Activated T-cell treated with anti-CD3 and anti-CD28 coated beads, Interleukin-2, amount 50 U/mL, for 1 hour (primary cell): ENCODE results near the gene TIMM10.

ENCODE experiments used
- DNase-seq: peaks from one replicate; pipeline ENCODE4 v3.0.0-alpha.2; 2020

TIMM10 gene

GRCh38 chr11:57501953-57502352, 28.6 kb downstream of the TIMM10 start:
- DNase-seq, result no peak

DNA sequence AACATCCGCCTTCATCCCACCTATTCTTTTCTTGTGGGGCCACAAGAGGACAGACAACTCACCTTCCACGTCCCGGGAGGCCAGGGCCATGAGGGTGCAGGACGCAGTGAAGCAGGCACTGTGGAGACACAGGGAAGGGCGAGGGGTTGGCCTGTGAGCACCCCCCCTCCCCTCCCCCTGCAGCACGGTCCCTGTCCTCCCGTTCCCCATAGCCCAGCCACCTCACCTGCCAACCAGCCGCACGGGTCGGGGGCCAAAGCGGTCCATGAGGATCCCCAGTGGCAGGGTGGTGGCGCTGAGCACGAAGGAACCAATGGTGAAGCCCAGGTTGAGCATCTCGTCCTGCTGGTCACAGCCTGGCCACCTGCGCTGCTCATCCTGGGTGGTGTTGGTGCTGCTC, 29.6 kb downstream of the TIMM10 start:
- no peak for DNase-seq

DNA sequence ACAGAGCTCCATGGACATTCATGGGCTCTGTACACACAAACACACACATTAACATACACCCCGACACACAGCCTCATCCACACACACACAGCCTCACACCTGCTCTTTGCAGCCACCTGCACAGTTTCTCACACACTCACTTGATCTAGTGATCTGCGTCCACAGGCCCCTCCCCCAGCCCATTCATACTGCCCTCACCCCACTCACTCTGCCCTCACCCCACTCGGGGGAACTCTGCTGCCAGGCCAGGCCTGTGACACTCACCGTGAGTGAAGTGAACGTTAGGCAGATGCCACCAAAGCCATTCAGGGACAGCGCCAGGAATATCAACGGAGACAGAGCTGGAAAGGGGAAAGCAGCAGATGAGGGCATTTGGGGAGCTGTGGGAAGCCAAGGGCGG, 30.0 kb downstream of the TIMM10 start:
- DNase-seq, result no peak

- no peak for DNase-seq
Observed at GRCh38 chr11:57499983-57500461, 30.5 kb downstream of the TIMM10 start.

DNA sequence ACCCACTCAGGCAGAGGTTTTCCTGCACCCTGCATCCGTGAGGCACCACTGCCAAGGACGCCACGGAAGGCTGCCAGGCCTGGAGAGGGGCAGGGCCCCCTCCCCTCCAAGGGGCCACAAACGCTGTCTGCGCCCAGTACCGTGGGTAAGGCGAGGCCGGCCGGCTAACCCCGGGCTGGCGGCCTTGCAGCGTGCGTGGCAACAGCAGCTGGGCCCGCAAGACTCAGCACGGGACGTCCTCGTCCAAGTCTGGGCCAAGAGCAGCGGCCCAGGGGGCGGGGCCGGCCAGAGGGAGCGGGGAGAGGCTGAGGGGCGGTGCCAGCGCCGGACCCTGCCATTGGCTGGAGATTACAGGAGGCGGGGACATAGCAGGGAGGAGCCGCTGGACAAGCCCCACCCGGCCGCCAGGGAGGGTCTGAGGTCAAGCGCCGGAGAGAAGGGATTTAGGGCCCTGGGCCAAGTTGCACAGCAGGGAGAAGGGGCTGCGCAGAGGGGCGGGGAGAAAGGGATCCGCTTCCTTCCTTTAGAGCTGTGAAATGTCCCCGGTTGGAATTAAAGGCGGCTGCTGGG, 31.1 kb downstream of the TIMM10 start:
- DNase-seq, result no peak

DNA sequence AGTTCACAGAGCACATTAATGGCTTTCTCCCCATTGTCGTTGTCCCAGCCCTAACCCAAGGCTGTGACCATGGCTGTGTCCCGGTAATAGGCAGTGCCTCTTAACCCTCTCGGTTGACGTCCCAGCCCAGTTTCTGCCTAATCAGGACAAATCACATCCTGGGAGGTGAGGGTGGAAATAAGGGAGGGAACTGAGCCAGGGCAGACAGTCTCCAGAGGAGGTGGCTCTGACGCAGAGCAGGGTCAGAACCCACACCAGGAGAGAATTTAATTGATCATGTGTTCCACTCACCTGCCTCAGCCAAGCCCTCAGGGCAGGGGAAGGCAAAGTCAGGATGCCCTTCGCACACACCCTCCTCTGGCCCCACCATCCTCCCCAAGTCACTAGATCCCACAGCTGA, 32.0 kb downstream of the TIMM10 start:
- no peak for DNase-seq

DNA sequence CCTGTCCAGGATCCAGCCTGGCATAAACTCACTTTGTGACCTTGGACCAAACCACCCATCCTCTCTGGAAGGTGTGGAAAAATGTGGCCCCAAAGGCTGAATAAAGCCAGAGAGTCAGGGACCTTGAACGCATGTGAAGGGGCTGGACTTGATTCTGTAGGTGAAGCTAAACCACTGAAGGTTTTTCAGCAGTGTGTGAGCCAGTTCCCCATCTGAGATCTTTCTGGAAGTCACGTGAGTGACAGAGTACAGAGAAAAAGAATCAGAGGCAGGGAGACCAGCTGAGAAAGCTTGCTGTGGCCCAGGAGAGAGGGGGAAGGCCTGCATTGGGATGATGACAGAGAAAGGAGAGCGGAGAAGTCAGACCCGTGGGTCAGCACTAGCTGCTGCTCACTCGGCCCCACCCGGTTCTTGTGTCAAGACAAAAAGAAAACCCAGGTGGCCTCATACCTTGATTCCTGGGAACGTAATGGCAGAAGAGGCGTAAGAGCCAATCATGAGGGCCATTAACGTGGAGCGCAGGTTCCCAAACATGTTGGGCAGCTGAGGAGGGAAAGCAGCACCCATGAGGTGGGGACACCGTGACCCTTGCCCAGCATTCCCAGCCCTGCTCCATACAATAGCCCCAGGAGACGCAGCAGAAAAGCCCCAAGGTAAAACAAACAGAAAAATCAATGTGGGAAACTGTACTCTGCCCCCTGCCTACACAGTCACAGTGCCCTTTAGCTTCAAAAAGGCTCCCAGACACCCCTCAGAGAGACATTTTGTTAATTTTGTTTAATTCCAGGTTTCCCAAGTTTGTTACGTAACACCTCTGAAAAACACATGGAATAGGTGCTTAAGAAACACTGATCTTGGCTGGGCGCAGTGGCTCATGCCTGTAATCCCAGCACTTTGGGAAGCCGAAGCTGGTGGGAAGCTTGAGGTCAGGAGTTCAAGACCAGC, 33.0 kb downstream of the TIMM10 start:
- no peak for DNase-seq

DNA sequence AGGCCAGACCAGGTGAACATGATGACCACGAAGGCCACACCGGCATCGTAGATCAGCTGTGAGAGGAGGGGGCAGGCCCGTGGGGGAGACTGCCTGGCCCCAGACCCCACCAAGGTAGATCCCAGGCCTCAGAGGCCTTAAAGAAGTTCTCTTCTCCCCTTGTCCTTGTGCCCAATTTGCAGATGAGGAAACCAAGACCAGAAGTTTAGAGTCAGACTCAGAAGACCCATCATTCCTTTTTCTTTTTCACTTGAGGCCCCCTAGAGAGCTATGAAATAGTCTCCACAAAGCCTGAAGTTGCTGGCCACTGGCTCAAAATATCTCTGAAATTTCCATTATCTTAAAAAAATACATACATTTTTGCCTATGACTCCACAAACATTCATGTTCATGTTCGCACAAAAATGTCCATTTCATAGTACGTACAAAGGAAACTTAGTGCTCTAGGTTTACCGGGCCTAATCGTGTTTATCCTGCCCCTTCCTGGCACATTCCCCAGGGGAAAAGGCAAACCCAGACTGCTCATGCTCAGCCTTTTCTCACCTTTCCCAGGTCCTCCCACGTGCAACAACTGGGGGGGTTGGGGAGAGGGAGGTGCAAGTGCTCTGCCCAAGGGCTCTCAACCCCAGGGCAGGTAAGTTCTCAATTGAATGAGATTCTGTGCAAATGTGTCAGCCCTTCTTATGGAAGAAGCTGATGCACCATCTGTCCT, 34.3 kb downstream of the TIMM10 start:
- DNase-seq, result no peak

DNA sequence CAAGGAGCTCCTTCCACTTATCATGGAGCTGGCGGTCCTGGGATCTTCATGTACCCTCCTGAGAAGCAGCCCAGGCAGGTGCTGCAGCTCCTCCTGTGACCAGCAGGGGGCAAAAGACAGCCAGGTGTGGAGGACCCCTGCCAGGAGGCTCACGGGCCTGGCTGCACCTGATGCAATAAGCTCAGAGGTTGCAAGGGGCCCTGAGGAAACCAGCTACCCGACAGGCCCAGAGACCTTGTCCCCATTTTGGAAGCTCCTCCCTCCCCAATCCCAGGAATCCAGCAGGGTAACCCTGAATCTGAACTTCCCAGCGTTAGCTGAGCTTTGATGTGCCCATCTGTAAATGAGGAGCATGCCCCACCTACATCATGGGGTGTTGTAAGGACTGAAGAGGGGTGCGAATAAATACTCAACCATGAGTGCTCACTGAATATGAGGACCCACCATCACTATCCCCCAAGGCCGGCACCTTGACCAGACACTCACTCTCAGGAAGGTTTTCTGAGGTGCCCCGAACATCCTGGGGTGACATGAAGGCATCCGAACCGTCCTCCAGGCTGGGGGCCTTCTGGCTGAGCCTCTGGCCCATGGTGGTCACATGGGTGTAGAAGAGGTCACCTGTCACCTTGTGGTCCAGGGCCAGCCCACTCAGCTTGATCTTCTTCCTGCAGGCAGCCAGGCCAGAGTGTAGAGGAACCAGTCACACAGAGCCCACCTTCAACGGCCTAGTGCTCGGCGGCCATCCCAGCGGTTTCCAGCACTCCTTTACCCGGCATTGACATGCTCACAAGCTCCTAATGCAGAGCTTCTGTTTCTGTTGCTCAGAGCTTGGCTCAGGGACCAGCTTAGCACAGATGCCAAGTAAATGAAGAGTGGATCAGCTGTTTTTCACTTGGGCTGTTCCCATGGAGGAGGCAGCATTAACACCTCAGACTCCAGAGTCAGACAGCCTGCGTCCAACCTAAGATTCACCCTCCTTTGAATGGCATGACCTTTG, 36.7 kb downstream of the TIMM10 start:
- peak; percentile 79 for DNase-seq

DNA sequence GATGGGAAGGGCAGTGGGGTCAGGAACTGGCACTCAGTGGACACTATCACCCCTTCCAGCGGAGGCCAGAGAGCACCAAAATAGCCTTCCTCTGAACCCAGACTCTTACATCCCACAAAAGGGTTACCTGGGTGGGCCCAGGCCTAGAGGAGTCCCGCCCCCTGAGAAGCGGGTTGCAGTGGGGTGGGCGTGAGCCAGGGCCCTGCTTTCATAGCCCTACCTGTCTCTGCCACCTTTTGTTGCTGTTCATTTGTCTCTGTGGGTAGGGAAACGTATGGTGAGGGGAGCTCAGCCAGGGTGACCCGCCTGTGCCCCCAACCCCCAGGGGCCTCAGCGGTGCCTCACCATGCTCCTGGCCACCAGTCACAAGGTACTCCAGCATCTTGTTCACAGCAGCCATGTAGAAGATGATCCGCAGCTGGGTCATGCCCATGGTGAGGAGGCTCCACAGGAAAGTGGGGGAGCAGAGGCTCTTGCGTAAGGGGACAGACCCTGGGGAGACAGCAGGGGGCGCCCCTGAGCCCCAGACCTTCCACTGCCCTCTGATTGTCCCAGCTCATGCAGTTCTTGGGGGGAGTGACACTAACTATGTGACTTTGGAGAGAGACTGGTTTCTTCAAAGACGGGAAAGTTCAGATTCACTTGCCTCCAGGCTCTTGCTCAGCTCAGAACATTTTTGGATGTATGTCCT, 39.0 kb downstream of the TIMM10 start:
- peak; percentile 56 for DNase-seq

- no peak for DNase-seq
Observed at GRCh38 chr11:57490456-57491248, 39.9 kb downstream of the TIMM10 start.

DNA sequence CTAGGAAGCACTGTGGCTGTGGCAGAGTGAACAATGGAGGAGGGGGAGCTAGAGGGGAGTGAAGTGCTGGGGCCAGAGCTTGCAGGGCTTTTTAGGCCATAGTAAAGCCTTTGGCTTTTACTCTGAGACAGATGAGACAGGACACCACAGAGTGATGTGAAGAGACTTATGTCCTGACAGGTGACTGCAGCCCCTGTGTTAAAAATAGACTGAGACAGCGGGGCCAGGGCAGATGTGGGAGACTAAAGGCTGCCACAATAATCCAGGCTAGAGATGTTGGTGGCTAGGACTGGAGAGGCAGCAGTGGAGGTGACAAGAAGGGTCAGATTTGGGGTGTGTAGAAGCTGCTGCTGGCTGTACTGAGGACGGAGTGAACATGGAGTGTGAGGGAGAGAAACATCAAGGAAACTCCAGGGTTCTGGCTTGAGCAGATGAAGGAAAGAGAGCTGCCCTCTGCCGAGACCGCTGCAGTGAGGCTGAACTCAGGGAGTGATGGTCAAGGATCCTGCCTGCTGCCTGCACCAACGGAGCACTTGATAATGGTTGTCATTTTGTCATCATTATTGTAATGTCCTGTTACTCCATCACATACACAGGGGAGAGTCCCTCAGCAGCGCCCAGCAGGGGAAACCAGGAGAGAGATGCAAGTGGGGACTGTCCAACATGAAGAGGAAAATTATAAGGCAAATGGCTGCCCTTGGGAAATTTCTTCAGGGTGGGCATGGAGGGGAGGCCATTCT, 42.5 kb downstream of the TIMM10 start:
- no peak for DNase-seq

DNA sequence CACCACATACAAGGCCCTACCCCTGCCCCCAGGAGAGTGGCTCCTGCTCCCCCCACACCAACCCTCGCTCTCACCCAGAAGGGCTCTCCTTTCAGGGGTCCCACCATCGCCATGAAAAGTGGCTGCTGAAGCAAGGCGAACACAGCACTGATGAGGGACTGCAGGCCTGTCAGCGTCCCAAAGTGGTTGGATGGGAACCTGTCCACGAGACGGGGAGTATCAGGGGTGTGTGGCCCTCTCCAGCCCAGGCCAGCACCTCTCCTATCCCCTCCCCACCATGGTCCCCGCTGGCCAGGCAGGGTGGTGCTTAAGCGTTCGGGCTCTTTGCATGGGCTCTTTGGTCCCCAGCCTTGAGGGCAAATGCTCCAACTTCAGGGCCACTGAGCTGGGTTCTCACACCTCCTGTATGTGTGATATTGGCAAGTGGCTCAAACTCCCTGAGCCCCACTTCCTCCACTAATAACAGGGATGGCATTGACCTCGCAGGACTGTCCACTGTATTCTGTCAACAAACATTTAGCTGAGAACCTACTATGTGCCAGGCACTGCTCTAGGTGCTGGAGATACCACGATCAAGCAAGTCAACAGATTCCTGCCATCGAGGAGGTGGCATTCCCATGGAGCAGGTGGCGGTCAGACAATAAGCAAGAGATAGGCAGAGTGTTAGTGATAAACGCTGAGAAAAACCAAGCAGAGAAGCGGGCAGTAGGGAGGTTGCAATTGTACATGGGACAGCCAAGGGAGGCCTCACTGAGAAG, 43.4 kb downstream of the TIMM10 start:
- DNase-seq, result no peak

- DNase-seq, result no peak
Observed at GRCh38 chr11:57485217-57485990, 45.1 kb downstream of the TIMM10 start.

- DNase-seq, result no peak
Observed at GRCh38 chr11:57484141-57484710, 46.3 kb downstream of the TIMM10 start.

GRCh38 chr11:57483562-57483918, 47.0 kb downstream of the TIMM10 start:
- no peak for DNase-seq

DNA sequence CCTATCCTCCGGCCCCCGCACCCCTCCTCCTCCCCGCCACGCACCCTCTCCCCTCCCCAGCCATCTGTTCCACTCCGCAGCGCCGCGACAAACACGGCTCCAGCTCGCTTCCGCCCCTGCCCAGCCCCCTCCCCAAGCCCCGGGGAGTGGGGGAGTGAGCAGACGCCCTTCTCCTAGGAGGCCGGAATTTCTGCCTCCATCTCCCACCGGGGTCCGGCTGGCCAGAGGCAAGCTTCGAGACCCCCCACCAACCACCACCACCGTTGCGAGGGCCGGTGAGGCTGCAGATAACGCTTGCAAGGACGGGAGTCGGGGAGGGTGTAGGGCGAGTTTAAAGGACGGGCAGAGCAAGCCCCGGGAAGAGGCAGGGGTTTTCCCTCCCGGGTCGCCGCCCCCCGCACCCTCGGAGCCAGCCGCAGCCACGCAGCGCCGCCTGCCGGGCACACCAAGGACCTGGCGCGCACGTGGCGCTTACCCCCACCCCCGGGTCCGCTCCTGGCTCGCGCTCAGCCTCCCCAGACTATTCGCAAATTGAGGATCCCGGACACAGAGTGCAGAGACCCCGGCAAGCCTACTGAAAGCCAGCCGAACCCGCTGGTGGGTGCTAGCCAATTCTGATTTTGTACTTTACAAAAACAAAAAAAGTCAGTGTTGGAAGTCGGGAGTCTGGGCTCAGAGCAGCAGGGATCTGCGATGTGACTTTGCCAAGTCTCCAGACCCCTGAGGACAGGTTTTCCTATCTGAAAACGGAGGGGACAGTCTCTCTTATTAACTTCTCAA, 47.6 kb downstream of the TIMM10 start:
- DNase-seq, result peak; percentile 71
